SIG-M5 treated with dmso at 0.1 percent for 504 hours (cell line): ENCODE data around the gene IFT81.
A peak's percentile ranks its signal among the peaks of the same experiment; 100 is the strongest.
"Not testable (repeated sequence)": the region's sequence is repeated elsewhere in the genome, so short reads cannot be mapped to it uniquely, and the experiment has no call there.

ENCODE experiments used
- DNase-seq: peaks from one replicate; lab custom pipeline; 2025; ENCODE audit not compliant: unreplicated experiment; lab: John Stamatoyannopoulos, UW

The IFT81 gene

DNA sequence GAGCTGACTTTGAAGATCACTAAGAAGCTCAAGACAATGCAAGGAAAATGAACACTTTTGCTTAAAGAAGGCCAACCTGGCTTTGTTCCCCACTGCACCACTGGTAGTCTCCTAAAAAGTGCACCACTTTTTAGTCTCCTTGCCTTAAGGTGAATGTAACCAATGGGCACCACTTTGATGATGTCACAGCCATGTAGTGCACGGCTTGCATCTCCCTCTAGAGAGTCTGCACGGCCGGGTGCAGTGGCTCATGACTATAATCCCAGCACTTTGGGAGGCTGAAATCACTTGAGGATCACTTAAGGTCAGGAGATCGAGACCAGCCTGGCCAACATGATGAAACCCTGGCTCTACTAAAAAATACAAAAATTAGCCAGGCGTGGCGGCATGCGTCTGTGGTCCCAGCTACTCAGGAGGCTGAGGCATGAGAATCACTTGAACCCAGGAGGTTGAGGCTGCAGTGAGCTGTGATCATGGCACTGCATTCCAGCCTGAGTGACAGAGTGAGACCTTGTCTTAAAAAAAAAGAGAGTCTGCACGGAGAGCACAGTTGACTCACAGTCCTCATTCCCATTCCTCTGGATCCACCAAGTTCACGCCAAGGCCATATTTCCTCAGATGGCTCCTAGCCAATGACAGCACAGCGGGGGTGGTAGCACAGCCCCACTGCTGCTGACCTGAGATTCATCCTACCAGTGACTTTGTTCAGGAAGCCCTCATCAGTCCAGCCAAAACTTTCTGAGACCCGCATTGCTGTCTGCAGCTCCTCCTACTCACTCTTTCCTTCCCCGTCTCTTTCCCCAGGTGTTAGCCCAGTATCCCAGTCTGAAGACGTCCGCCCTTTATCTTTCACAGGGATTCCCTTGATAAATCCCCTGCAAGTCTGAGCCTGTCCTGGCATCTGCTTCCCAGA lies 16.5 kb upstream of the IFT81 start:
- DNase-seq: no peak

DNA sequence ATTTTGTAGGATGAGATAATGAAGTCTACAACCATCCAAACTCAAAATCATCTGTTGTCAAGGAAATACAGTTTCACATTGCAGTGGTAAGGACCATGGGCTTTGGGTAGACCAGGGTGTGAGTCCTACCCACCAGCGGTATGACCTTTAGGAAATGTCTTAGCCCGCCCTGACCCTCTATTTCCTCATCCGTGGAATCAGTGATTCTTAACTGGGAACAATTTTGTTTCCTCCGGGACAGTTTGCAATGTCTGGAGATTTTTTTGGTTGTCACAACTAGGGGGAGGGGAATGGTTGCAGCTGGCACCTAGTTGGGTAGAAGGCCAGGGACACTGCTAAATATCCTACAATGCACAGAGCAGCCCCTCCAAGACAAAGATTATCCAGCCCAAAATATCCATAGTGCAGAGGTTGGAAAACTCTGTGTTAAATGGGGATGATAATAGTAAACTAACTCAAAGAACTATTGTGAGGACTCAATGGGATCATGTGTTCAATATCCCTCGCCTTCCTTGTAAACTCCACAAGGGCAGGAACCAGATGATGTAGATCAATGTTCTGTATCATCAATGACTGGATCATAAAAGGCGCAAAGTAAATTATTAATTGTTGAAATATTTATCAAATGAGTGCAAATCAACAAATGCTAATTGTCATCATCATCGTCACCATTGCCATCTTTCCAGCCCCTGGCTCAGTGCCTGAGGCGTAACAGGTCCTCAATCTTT lies 15.7 kb upstream of the IFT81 start:
- no peak for DNase-seq

DNA sequence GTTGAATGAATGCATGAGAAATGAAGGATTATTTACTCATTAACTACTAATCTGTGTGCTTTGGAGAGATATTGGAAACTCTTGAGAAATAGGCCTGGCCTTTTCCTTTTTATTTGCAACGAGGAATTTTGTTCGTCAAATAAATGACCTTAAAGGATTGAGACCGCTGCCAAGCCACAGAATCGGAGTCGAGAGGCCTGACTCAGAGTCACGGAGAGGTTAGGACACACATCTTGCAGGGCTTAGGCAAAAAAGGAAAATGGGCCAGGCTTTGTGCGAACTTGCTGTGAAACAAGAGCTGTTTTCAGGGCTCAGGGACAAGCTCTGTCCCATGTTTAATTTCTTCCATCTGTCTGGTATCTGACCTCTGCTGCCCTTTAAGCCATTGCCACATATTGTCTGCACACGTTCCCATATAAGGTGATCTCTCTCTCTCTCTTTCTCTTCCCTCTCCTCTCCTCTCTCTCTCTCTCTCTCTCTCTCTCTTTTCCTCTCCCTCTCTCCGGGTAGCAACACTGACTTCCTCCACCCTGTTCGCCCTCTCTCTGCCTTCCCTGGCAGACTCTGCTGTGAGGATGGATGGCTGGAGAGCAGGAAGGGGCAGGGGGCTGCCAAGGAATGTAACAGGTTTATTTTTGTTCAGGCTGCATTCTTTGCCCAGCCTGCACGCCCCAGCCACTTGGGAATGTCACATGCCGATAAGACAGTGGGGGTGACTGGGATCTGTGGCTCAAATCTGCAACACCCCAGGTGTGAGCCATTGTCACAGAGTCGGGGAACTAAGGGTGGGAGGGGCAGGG lies 14.9 kb upstream of the IFT81 start:
- peak; percentile 15 for DNase-seq

DNA sequence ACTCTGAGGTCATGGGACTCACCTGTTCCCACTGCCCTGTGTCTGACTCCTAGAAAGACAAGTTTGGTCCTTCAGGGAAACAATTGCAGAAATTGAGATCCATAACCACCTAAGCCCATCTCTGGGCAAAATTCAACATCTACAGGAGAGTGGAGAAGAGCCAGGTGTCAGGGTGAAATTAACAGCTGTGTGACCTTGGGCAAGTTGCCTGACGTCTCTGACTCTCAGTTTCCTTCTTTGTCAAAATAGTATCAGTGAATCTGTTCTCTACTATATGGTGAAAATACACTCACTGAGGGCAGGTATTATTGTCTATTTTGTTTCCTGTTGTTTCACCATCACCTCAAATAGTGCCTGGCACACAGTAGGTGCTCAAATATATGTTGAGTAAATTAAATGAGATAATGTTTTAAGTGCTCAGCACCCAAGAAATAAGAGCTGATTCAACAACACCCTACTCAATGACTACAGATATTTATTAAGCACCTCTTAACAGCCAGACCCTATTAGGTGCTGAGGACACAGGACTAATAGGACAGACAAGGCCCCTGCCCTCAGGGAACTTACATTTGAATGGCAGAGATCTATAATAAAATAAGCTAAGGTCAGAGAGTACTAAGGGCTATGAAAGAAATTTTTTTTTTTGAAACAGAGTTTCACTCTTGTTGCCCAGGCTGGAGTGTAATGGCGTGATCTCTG lies 14.2 kb upstream of the IFT81 start:
- DNase-seq: no peak

DNA sequence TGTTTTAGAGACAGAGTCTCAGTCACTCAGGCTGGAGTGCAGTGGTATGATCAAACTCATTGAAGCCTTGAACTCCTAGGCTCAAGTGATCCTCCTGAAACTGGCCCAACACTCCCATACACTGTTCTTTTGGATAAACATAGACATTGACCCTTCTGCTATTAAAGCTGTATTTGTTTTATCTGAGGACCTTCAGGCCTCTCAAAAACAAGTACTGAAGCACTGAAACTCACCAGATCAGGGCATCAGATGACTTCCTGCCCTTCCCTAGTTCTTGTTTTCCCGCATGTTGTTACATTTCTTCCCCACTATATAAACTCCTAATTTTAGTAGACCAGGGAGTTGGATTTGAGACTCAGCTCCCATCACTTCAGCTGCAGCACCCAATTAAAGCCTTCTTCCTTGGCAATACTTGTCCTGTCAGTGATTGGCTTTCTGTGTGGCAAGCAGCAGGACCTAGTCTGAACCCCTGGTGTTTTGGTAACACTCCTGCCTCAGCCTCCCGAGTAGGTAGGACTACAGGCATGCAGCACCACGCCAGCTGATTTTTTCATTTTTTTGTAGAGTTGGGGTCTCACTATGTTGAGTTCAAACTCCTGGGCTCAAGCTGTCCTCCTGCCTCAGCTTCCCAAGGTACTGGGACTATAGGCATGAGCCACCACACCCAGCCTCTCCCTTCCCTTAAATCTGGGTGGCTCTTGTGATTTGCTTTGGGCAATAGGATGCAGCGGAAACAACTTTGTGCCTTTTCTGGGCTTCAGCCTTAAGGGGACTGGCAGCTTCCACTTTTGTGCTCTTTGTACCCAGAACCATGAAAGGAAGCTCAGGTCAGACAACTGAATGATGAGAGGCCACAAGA lies 12.5 kb upstream of the IFT81 start:
- DNase-seq: no peak

DNA sequence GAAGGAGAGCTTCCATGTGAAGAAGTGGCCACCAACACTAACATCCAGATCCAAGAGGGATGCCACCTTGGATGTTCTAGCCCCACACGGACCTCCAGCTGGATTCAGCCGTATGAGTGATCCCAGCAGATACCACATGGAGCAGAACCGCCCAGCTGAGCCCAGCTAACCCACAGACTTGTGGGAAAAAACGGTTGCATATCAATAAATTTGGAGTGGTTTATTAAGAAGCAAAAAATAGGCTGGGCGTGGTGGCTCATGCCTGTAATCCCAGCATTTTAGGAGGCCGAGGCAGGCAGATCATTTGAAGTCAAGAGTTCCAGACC lies 11.9 kb upstream of the IFT81 start:
- DNase-seq: no peak

DNA sequence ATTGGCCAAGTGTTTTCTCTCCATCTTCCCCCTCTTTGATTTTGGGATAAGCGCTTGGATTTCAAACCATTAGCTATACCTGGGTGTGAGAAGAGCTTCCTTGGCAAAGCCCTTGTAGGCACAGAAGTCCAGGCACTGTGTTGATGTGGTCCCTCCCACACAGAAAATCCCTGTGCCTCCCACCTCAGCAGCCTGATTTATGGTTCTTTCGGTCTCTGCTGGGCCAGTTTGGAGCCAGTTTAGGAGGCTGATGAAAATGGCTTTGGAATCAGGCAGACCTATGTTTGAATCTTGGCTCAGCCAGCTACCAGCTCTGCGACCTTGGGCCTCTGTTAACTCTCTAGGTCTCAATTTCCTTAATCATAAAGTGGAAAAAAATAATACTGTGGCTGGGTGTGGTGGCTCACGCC lies 9.6 kb upstream of the IFT81 start:
- DNase-seq: no peak

DNA sequence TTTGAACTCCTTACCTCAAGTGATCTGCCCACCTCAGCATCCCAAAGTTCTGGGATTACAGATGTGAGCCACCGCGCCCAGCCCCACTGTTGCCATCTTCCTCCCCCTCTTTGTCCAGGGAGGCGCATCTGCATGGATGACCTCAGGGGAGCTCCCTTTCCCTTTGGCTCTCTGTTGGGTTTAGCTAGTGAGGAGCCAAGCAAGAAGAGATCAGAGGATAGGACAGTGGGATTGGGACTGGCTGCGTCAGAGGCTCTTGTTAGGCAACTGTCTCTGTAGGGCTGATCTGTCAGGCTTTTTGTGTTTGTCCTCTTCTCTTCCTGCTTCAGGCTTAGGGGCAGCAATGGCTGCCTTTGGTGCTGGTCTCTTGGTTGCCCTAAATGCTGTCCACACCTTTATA lies 8.5 kb upstream of the IFT81 start:
- no peak for DNase-seq

DNA sequence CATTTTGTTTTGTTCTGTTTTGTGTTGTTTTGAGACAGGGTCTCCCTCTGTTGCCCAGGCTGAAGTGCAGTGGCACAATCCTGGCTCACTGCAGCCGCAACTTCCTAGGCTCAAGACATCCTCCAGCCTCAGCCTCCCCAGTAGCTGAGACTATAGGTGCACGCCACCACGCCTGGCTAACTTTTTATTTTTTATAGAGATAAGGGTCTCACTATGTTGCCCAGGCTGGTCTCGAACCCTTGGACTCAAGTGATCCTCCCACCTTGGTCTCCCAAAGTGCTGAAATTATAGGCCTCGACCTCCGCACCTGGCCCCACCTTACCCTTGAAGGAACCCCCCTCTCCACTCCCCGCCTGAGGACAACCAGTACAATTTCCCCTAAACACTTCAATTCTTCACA lies 7.5 kb upstream of the IFT81 start:
- no peak for DNase-seq

DNA sequence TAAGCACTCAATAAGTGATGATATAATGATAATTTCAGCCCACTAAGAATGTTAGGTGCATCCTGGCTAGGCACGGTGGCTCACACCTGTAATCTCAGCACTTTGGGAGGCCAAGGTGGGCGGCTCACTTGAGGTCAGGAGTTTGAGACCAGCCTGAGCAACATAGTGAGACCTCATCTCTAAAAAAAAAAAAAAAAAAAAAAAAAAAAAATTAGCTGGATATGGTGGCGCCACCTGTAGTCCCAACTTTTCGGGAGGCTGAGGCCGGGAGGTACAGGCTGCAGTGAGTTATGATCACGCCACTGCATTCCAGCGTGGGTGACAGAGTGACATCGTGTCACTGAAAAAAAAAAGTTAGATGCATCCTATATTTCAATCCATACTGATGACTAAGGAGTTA lies 6.9 kb upstream of the IFT81 start:
- DNase-seq: not testable (repeated sequence)

DNA sequence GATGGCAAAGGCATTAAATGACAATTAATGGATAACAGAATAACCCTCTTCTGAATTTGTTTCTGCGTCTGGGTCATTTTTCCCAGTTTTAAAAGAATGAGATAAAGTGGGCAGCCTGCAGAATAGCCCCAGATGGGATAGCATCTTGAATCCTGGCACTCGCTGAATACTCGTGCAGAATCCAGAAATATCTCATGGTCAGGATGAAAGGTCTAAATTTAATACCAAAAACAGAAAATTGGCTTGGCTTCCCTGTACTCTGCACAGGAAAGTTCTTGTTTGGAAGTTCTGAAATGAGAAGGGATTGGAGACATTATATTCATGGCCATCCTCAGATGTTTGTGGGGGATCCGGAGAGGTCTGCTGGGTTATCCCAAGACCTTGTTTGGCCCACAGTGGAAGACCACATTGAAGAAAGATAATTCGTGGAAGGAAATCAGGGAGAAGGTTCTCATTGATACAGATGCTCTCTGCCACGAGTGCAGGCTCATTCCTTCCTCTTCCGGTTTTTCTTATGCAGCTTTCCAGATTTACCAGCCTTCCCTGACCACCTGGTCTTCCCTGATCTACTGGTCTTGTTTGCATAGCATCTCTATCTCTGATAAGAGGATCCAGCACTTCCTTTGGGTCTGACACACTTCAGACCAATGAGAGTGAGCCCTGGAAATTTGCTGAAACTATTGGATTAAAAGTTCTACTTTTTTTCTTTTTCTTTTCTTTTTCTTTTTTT lies 6.0 kb upstream of the IFT81 start:
- no peak for DNase-seq

DNA sequence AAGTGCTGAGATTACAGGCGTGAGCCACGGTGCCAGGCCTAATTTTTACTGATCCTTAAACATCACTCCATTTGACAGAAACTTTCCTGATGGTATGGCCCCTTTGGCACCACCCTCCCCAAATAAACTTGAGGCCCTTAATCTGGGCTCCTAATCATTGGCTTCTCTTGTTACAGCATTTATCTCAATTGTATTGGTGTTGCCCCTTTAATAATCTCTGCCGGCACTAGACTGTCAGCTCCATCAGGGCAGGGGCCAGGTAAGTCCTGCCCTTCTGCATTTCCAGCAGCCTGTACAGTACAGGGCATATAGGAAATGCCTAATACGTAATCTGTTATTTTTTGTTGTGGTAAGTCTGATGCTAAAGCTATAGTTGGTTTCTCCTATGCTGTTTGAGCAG lies 1.2 kb upstream of the IFT81 start:
- no peak for DNase-seq

DNA sequence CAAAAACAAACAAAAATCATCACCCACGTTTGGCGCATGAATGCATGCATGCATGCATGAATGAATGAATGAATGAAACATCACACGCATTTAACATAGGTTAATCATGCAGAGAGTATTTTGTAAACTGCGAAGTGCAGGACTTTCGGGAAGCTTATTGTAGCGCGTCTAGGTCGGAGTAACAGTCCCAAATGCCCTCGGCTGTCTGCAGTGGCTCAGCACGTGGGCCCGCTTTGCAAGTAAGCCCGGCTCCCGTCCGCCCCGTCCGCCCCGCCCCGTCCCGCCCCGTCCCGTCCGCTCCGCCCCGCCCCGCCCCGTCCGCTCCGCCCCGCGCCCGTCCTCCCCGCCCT lies 263 bp upstream of the IFT81 start:
- no peak for DNase-seq

DNA sequence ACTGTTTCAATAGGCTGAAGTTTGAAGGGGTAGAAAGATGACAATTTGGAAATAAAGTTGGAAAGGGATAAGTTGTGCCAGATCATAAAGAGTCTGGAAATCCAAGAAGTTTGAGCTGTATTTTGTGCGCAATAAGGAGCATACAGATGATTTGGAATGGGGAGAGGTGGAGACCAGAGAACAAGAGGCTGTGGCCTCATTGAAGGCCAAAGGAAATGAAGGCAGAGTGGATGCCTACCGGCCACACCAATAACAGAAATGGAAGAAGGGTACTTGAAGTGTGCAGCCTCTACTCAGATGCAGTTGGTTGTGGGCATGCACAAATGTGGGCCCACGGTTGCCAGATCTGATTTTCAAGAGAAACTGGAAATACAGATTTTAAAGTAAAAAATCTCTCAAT lies 2.4 kb downstream of the IFT81 start:
- no peak for DNase-seq

DNA sequence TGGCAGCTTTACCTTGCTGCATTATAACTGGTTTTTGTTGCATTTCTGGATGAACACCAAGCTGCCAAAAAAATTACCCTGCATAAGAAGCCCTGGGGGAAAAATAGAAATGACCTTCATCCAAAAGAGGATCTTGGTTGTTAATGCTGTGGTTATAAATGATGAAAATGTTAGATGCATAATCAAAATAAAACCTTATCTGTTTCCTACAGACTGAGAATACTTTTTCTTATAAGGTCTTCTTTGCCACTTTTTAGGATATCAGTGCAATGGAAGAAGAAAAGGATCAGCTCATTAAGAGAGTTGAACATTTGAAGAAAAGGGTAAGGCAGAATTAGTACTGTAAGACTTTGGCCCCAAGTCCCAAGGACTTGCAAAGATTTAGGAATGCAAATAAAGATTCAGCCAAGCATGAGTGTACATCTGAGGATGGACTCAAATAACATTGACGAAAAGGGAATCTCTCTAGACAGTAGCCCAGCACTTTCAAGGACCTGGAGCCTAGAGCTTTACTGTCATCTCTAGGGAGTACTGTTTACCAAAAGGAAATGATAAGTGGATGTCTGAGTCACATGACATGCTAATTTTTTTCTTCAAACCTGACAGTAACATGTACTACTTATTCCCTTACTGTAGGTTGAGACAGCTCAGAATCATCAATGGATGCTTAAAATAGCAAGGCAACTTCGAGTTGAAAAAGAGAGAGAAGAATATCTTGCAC lies 10.7 kb downstream of the IFT81 start:
- peak; percentile 48 for DNase-seq

DNA sequence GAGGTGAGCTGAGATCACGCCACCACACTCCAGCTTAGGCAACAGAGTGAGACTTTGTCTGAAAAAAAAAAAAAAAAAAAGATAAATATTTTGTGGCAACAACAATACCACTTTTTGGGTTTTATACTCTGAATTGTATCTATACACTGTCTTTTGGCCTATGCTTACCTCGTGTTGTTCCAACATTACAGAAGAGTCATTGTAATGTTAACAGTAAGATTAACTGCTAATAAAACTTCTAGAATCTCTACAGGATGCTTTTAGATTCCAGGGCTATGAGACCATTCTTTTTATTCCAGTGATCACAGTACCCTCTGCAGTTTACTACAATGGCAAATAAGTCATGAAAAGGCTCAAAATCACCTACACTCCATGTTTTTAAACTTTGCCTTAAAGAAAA lies 11.6 kb downstream of the IFT81 start:
- DNase-seq: no peak

DNA sequence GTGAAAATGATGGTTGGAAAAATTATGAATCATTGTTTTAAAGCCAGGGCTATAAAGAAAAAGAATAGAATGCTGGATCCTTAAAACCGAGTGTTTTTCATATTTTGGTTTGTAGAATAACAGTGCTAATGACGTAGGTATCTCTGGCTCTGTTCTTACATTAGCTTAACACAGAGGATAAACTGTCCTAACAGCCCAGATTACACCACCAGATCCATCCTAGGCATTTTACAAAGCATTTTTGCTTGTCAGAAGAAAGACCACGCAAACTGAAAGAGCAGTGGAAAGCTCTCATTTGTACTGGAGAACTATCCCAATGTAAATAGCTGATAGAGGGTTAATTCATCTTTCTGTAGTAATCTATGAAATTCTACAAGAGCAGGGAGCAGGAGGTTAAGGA lies 13.6 kb downstream of the IFT81 start:
- DNase-seq: no peak

DNA sequence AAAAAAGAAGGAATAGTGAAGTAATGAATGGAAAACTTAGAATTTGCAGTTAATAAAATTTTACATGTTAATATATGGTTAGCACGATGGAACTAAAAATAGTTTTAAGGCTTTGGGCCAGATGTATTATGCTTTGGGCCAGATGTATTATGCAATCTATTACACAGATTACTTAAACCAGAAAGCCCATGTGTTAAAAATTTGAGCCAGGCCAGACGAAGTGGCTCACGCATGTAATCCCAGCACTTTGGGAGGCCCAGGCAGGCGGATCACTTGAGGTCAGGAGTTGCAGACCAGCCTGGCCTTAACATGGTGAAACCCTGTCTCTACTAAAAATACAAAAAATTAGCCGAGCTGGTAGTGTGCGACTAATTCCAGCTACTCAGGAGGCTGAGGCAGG lies 17.2 kb downstream of the IFT81 start:
- no peak for DNase-seq

DNA sequence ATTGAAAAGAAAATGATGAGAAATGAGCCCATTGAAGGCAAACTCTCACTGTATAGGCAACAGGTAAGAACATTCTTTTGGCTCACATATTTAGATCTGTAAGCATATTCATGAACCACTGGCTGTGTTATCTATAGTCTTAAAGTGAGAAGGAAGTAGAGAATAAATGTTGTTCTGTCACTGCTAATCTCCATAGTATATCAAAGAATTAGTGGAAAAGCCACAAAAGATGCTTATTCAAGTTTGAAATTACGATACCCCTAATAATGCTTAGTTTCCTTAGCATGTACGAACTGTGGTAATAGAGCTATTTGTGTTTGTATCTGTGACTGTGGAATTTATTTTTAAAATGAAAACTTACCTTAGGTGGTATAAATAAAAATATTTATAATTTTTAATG lies 22.8 kb downstream of the IFT81 start:
- DNase-seq: no peak
